HepG2 (cell line): ENCODE measurements around the gene IGF2BP1. TPM values are rescaled to one million over a fixed set of nuclear protein-coding genes. Genes with fewer than 3 reads are reported as not detected.

ENCODE experiments used
- ATAC-seq: fragments of 200-7000 bp; cut with Tn5 transposase; 3 replicates; pipeline ENCODE4 v1.9.1; 2020; ENCODE audit warnings: mild to moderate bottlenecking, moderate library complexity
- BruUV-seq: library from RNA; stranded (reverse); fragments of 400-500 nt; replicated peaks from 2 replicates; lab custom pipeline; 2021; lab: Mats Ljungman, UMichigan
- CTCF ChIA-PET: fragments of 300-600 bp; formaldehyde crosslinking; extraction: SDS; loops from one replicate; lab custom pipeline; 2021; ENCODE audit warnings: low total read pairs, inconsistent platforms, low intra/inter-chr PET ratio; lab: Yijun Ruan, JAX
- POLR2A ChIA-PET: fragments of 350-600 bp; sonication (Branson Sonifier 250); formaldehyde crosslinking; loops from one replicate; lab custom pipeline; 2020; ENCODE audit warnings: antibody characterized with exemption, inconsistent platforms; lab: Yijun Ruan, JAX
- DNase-seq: peaks from one replicate; pipeline ENCODE4 v3.0.0-alpha.2; 2015; ENCODE audit warnings: low spot score
- FAIRE-seq: peaks from 3 replicates; lab custom pipeline; 2011; peaks lifted over from hg19 to GRCh38; lab: Jason Lieb, UNC
- H2AFZ ChIP-seq: one replicate; pipeline ENCODE4 v1.6.1; 2011; ENCODE audit warnings: low read length, inconsistent platforms
- H3K27ac ChIP-seq: fragments of 300-600 bp; 3 replicates; pipeline ENCODE4 v1.8.0; 2011; ENCODE audit warnings: mixed run types, mild to moderate bottlenecking, mixed read lengths, low read length, inconsistent platforms; ENCODE audit not compliant: insufficient read depth; ENCODE audit errors: extremely low read length
- H3K27me3 ChIP-seq, 2 experiments: fragments of 200-600 bp in 1 of 2; 2 replicates in 1 of 2; 3 replicates in 1 of 2; pipeline versions ENCODE4 v1.6.0 to v1.8.0; 2011; ENCODE audit warnings: low read length in 2 of 2, mild to moderate bottlenecking in 2 of 2, moderate library complexity in 2 of 2, inconsistent platforms in 1 of 2; ENCODE audit not compliant: insufficient read depth in 2 of 2, control insufficient read depth in 1 of 2
- H3K36me3 ChIP-seq, 2 experiments: fragments of 200-600 bp in 1 of 2; replicated peaks in 1 of 2; 2 replicates in 1 of 2; 3 replicates in 1 of 2; pipeline versions ENCODE4 v1.5.1 to v1.8.0; 2011; ENCODE audit warnings: low read length in 2 of 2, inconsistent platforms in 1 of 2; ENCODE audit not compliant: insufficient read depth in 2 of 2, control insufficient read depth in 1 of 2
- H3K4me1 ChIP-seq: 2 replicates; pipeline ENCODE4 v1.5.1; 2012; ENCODE audit warnings: low read length, inconsistent platforms; ENCODE audit not compliant: insufficient read depth
- H3K4me2 ChIP-seq: 2 replicates; pipeline ENCODE4 v1.6.0; 2011; ENCODE audit warnings: low read depth, low read length, inconsistent platforms
- H3K4me3 ChIP-seq, 3 experiments: fragments of 200-600 bp in 1 of 3; sonication (generic), shearing (Covaris generic) in 1 of 3; replicated peaks in 1 of 3; 2 replicates each; pipeline ENCODE4 v1.5.1; 2011 to 2016; ENCODE audit warnings: low read length in 3 of 3, inconsistent platforms in 2 of 3, low read depth in 2 of 3, mild to moderate bottlenecking in 2 of 3, control low read depth in 1 of 3, mixed read lengths in 1 of 3; ENCODE audit not compliant: insufficient read depth in 1 of 3
- H3K79me2 ChIP-seq: one replicate; pipeline ENCODE4 v1.6.1; 2011; ENCODE audit warnings: low read length, inconsistent platforms; ENCODE audit not compliant: insufficient read depth
- H3K9ac ChIP-seq: 2 replicates; pipeline ENCODE4 v1.6.0; 2011; ENCODE audit warnings: mild to moderate bottlenecking, low read depth, low read length, inconsistent platforms; ENCODE audit not compliant: insufficient read depth
- H3K9me3 ChIP-seq: 2 replicates; pipeline ENCODE4 v1.5.1; 2012; ENCODE audit warnings: mild to moderate bottlenecking, low read length
- H4K20me1 ChIP-seq: 2 replicates; pipeline ENCODE4 v1.6.0; 2011; ENCODE audit warnings: inconsistent platforms, mild to moderate bottlenecking, low read length, moderate library complexity; ENCODE audit not compliant: insufficient read depth
- AGO2 ChIP-seq: fragments of 200-400 bp; formaldehyde crosslinking; optimal IDR thresholded peaks from 2 replicates; pipeline ENCODE3; 2017; ENCODE audit warnings: mild to moderate bottlenecking, low read depth, low read length, moderate library complexity
- JUN ChIP-seq: sonication (generic); formaldehyde crosslinking; IDR thresholded peaks from 2 replicates; pipeline ENCODE4 v1.4.0; 2020; ENCODE audit warnings: mild to moderate bottlenecking, missing genetic modification reagents
- PLRG1 ChIP-seq: fragments of 450-650 bp; conservative IDR thresholded peaks from 2 replicates; pipeline ENCODE4 v1.6.1; 2016
- POLR2G ChIP-seq: fragments of 200-400 bp; formaldehyde crosslinking; IDR thresholded peaks from 2 replicates; pipeline ENCODE4 v1.6.1; 2018; ENCODE audit warnings: mild to moderate bottlenecking, low read depth, low read length, moderate library complexity
- RBM22 ChIP-seq: fragments of 200-400 bp; formaldehyde crosslinking; optimal IDR thresholded peaks from 2 replicates; pipeline ENCODE3; 2017; ENCODE audit warnings: mild to moderate bottlenecking, low read length, moderate library complexity
- WGBS: methylation state at CpG from one replicate; pipeline ENCODE4 v1.1.6; 2017; ENCODE audit warnings: low lambda C conversion rate; 5-methylcytosine and 5-hydroxymethylcytosine counted together
- in situ Hi-C: cut with HindIII; loops from 2 replicates; pipeline ENCODE4 v1.10.0; 2017; ENCODE audit warnings: low pct_unique_long_range_greater_than_20kb; ENCODE audit not compliant: extremely low pct_ligation_motif_present
- intact Hi-C: fragments of 100-400 bp; cut with micrococcal nuclease; formaldehyde crosslinking; loops from one replicate; pipeline ENCODE4 v1.10.0; 2022; ENCODE audit not compliant: unreplicated experiment
- polyA plus RNA-seq, 8 experiments: library from polyadenylated mRNA; depleted of rRNA in 3 of 8; stranded (reverse) in 7 of 8; unstranded in 1 of 8; fragments of >200 nt; fragmentation: Illumina TruSeq in 4 of 8; extraction: Trizol in 4 of 8; gene quantifications; 2 replicates each; pipeline versions ENCODE4 v1.2.1 to v1.2.3, GENCODE V29; 2011 to 2016; ENCODE audit warnings: low read depth in 4 of 8, missing spikeins in 1 of 8, mixed read lengths in 1 of 8; ENCODE audit not compliant: insufficient read depth in 1 of 8
- total RNA-seq, 5 experiments: library from RNA; depleted of rRNA; stranded (reverse); fragments of >200 nt; fragmentation: Illumina TruSeq; extraction: Trizol; gene quantifications; 2 replicates each; pipeline ENCODE4 v1.2.3, GENCODE V29; 2016; ENCODE audit warnings: low read depth in 1 of 5

Gene IGF2BP1
- total and polyA plus RNA-seq, 2 of the 13 experiments (the other 11 are each of a cell fraction or from before 2014, with no cell fraction given), result 29.7 to 75.1 TPM

DNA sequence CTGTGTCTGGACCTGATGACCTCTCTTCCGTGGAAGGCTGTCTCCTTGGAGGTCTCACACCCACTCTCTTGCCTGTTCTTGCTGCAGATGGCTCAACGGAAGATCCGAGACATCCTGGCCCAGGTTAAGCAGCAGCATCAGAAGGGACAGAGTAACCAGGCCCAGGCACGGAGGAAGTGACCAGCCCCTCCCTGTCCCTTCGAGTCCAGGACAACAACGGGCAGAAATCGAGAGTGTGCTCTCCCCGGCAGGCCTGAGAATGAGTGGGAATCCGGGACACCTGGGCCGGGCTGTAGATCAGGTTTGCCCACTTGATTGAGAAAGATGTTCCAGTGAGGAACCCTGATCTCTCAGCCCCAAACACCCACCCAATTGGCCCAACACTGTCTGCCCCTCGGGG is 52.1 kb downstream of the IGF2BP1 start:
- no peaks in the 10 kb centered on the region for H4K20me1 ChIP-seq
- in situ Hi-C loops (loop anchor here (10.0 kb wide), 1 partner anchor 234 kb away; the partner anchor contains the start of gene TTLL6), intact Hi-C loops (no loop called here)
- H3K4me2 ChIP-seq, result no peak overlapping the region
- no peak overlapping the region for H2AFZ ChIP-seq
- H3K27me3 ChIP-seq, result no peaks in the 10 kb centered on the region
- H3K27ac ChIP-seq, result no peak overlapping the region
- H3K4me1 ChIP-seq, result no peaks in the 10 kb centered on the region
- H3K9me3 ChIP-seq, result no peaks in the 10 kb centered on the region
- no peak overlapping the region for H3K9ac ChIP-seq
- no TSS peak for BruUV-seq
- DNase-seq (no peak), ATAC-seq (no peak), FAIRE-seq (no peak)
- ChIA-PET CTCF (no interaction called here), POLR2A (no interaction called here)
- no peak for TF ChIP-seq PLRG1
- peak; percentile 58 for TF ChIP-seq RBM22
- WGBS, result 96% methylated on average over 11 of the region's 11 CpGs
- no peaks in the 10 kb centered on the region for H3K79me2 ChIP-seq
- no peak overlapping the region for H3K4me3 ChIP-seq
- H3K36me3 ChIP-seq, result peaks cover 49 to 96% of the 10 kb centered on the region in 2 experiments

DNA sequence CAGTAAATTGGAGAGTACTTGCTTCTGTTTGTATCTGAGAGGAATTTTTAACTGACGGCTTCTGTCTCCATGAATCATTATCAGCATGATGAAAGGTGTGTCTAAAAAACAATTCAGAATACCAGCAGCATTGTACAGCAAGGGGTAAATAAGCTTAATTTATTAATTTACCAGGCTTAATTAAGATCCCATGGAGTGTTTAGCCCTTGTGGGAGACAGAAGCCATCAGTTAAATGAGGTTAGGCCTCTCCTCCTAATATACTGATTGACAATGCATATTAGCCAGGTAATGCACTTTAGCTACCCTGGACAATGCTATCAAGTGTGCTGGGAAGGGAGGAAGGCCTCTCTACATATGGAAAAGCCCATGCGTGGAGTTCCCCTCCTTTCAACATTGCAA is 53.4 kb downstream of the IGF2BP1 start:
- ATAC-seq, result no peak
- no peaks in the 10 kb centered on the region for H4K20me1 ChIP-seq
- ChIA-PET CTCF (no interaction called here), POLR2A (no interaction called here)
- H3K79me2 ChIP-seq, result no peaks in the 10 kb centered on the region
- no peak overlapping the region for H2AFZ ChIP-seq
- H3K27me3 ChIP-seq, result no peaks in the 10 kb centered on the region
- H3K36me3 ChIP-seq, result peaks cover 39 to 88% of the 10 kb centered on the region in 2 experiments
- no TSS peak for BruUV-seq
- no peak overlapping the region for H3K9ac ChIP-seq
- TF ChIP-seq POLR2G, result peak; percentile 39; the same call in 1 of the 2 replicates
- TF ChIP-seq JUN, result no peak
- TF ChIP-seq AGO2, result peak; percentile 39
- in situ Hi-C loops, result no loop called here
- 97% methylated on average over 2 of the region's 2 CpGs for WGBS
- peak; percentile 8 for FAIRE-seq
- H3K27ac ChIP-seq, result no peak overlapping the region
- H3K4me1 ChIP-seq, result no peaks in the 10 kb centered on the region
- no peaks in the 10 kb centered on the region for H3K9me3 ChIP-seq
- no peak overlapping the region for H3K4me2 ChIP-seq
- H3K4me3 ChIP-seq, result no peak overlapping the region
- intact Hi-C loops, result no loop called here
- no peak for DNase-seq
